Esophagus muscularis mucosa (tissue), 4 donors: ENCODE data around the gene SLC22A3.

Experiments used
- EP300 ChIP-seq: sonication (generic); formaldehyde crosslinking; IDR thresholded peaks from one replicate; pipeline ENCODE4 v1.6.1; 2017; ENCODE audit warnings: antibody characterized with exemption
- POLR2A ChIP-seq: fragments of 450-650 bp; IDR thresholded peaks from one replicate; pipeline ENCODE4 v1.6.1; 2017; ENCODE audit warnings: antibody characterized with exemption, moderate library complexity, mild to moderate bottlenecking, low read depth
- POLR2AphosphoS5 ChIP-seq, 2 donors: sonication (generic); formaldehyde crosslinking; IDR thresholded peaks; one replicate each; pipeline ENCODE4 v1.6.1; 2017; ENCODE audit warnings: antibody characterized with exemption in 2 of 2
- TF ChIP-seq, protein P1 (sequence below), 3 experiments: fragments of 200-600 bp in 2 of 3; fragments of 450-650 bp in 1 of 3; sonication (generic) in 2 of 3; IDR thresholded peaks; one replicate each; pipeline ENCODE4 v1.5.1; 2017 to 2019; ENCODE audit warnings: antibody characterized with exemption in 3 of 3, mild to moderate bottlenecking in 2 of 3, moderate library complexity in 1 of 3

DNA sequence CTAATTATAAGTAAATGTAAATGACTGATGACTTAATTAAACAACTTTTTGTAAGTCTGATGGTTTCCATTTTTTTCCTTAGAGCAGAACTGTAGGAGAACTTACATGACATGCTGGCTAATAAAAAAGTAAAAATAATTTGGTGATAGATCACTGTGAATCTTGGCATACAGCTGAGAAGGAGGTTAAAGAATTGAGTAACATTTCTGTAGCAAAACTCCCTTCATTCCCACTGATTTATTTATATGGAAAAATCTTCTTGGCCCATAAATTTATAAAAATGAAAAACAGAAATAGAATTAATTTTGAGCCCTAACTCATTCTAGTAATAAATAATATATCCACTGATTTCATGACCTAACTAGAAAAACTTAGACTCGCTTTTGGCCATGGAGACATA, 48.1 kb downstream of the SLC22A3 start:
- TF ChIP-seq POLR2A (no peak), EP300 (no peak), POLR2AphosphoS5 (IDR thresholded peaks at IDR 0.05) (no peak)
- TF ChIP-seq, protein P1, sequence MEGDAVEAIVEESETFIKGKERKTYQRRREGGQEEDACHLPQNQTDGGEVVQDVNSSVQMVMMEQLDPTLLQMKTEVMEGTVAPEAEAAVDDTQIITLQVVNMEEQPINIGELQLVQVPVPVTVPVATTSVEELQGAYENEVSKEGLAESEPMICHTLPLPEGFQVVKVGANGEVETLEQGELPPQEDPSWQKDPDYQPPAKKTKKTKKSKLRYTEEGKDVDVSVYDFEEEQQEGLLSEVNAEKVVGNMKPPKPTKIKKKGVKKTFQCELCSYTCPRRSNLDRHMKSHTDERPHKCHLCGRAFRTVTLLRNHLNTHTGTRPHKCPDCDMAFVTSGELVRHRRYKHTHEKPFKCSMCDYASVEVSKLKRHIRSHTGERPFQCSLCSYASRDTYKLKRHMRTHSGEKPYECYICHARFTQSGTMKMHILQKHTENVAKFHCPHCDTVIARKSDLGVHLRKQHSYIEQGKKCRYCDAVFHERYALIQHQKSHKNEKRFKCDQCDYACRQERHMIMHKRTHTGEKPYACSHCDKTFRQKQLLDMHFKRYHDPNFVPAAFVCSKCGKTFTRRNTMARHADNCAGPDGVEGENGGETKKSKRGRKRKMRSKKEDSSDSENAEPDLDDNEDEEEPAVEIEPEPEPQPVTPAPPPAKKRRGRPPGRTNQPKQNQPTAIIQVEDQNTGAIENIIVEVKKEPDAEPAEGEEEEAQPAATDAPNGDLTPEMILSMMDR (IDR thresholded peaks at IDR 0.05), result no peak
